Body of pancreas (tissue), 4 donors: ENCODE data around the gene GRIN2C.

ENCODE experiments used
- CTCF ChIP-seq, 7 experiments: fragments of 450-650 bp in 4 of 7; fragments of 200-600 bp in 3 of 7; sonication (generic) in 3 of 7; IDR thresholded peaks; one replicate each; pipeline ENCODE4 v1.5.1; 2016 to 2019; ENCODE audit warnings: antibody characterized with exemption in 7 of 7
- POLR2A ChIP-seq, 3 donors: fragments of 450-650 bp; IDR thresholded peaks; one replicate each; pipeline ENCODE4 v1.6.1; 2016; ENCODE audit warnings: antibody characterized with exemption in 3 of 3, mild to moderate bottlenecking in 2 of 3

- no peak for TF ChIP-seq CTCF (IDR thresholded peaks at IDR 0.05)
- no peak for TF ChIP-seq POLR2A (IDR thresholded peaks at IDR 0.05)
Observed at GRCh38 chr17:74857191-74857590, 2.5 kb downstream of the GRIN2C start.
